ENCODE data around the gene PTPRM. TPM values are rescaled to one million over a fixed set of nuclear protein-coding genes. Genes with fewer than 3 reads are reported as not detected.

The PTPRM gene
- total RNA-seq, 1 donor, result 84.7 TPM

DNA sequence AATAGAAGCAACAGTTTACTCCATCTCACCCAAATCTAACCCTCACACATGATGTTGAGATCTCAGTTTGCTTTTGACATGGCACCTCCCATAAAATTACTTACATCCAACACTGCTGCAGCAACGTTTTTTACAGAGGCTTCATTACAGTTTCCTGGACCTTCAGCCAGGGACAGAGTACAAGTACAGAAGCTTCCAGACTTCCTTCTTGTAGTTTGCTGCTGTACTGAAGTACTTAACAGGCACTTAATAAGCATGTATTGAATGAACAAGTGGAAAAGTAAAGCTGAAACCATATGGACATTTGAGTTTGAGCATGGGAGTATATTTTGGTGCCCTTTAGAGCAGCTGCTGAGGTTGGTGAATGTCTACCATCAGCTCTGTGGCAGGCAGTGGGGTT, 514.2 kb downstream of the PTPRM start:
- peaks cover 5% of the 10 kb centered on the region for H3K4me1 ChIP-seq (ENCODE audit: insufficient read depth, low read length)
- H2AFZ ChIP-seq (ENCODE audit: low read length), result no peak overlapping the region
- TF ChIP-seq, protein P1, sequence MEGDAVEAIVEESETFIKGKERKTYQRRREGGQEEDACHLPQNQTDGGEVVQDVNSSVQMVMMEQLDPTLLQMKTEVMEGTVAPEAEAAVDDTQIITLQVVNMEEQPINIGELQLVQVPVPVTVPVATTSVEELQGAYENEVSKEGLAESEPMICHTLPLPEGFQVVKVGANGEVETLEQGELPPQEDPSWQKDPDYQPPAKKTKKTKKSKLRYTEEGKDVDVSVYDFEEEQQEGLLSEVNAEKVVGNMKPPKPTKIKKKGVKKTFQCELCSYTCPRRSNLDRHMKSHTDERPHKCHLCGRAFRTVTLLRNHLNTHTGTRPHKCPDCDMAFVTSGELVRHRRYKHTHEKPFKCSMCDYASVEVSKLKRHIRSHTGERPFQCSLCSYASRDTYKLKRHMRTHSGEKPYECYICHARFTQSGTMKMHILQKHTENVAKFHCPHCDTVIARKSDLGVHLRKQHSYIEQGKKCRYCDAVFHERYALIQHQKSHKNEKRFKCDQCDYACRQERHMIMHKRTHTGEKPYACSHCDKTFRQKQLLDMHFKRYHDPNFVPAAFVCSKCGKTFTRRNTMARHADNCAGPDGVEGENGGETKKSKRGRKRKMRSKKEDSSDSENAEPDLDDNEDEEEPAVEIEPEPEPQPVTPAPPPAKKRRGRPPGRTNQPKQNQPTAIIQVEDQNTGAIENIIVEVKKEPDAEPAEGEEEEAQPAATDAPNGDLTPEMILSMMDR (IDR thresholded peaks at IDR 0.05; ENCODE audit: extremely low read depth, low read depth, low read length), result no peak
- DNase-seq (ENCODE audit: insufficient read length, low spot score, missing footprints), result no peak
- H3K27me3 ChIP-seq (ENCODE audit: insufficient read depth, low read length), result no peaks in the 10 kb centered on the region
- H3K79me2 ChIP-seq (ENCODE audit: insufficient read depth, low read length), result no peaks in the 10 kb centered on the region
- no peak overlapping the region for H3K4me3 ChIP-seq (ENCODE audit: insufficient read depth, low read length)
- H4K20me1 ChIP-seq (ENCODE audit: insufficient read depth, low read length), result no peaks in the 10 kb centered on the region
- H3K9me3 ChIP-seq (ENCODE audit: low read depth, low read length), result no peaks in the 10 kb centered on the region
- no peak overlapping the region for H3K27ac ChIP-seq (ENCODE audit: low read depth, low read length)
- no peak overlapping the region for H3K4me2 ChIP-seq (ENCODE audit: insufficient read depth, low read length)
- no peaks in the 10 kb centered on the region for H3K36me3 ChIP-seq (ENCODE audit: insufficient read depth, low read length)

DNA sequence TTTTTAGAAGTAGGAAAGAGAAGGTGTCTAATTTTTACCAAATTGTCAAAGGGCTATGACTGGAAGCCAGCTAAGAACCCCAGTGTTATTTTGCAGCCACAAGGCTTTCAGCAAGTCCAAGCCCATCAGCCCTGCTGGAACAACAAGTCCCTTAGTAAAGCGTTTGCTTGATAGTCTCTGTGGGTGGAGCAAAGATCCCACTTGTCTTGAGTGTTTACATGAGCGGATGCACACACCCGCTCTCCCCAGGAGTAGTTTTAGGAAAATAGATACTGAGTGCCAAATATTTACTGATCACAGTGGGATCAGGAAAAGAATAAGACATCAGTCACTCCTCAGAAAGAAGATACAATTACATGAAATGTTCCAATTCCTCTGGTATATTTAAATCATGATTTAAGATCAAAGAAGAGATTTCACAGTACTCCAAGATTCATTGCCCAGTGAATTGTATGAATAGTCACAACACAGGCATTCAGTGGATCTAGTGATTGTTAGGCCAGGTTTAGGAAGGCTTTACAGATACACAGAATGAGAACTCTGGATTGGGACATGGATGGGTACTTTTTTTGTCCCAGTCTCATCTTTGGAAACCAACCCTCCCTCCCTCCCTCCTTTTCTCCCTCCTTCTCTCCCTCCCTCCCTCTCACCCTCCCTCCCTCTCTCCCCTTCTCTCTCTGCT, 514.9 kb downstream of the PTPRM start:
- TF ChIP-seq, protein P1 (IDR thresholded peaks at IDR 0.05; ENCODE audit: extremely low read depth, low read depth, low read length), result no peak
- no peak for DNase-seq (ENCODE audit: insufficient read length, low spot score, missing footprints)
- H4K20me1 ChIP-seq (ENCODE audit: insufficient read depth, low read length), result no peaks in the 10 kb centered on the region
- H3K9me3 ChIP-seq (ENCODE audit: low read depth, low read length), result no peaks in the 10 kb centered on the region
- H3K27ac ChIP-seq (ENCODE audit: low read depth, low read length), result no peak overlapping the region
- H3K27me3 ChIP-seq (ENCODE audit: insufficient read depth, low read length), result no peaks in the 10 kb centered on the region
- H3K4me1 ChIP-seq (ENCODE audit: insufficient read depth, low read length), result peaks cover 5% of the 10 kb centered on the region
- H3K4me3 ChIP-seq (ENCODE audit: insufficient read depth, low read length), result no peak overlapping the region
- H3K79me2 ChIP-seq (ENCODE audit: insufficient read depth, low read length), result no peaks in the 10 kb centered on the region
- no peaks in the 10 kb centered on the region for H3K36me3 ChIP-seq (ENCODE audit: insufficient read depth, low read length)
- no peak overlapping the region for H2AFZ ChIP-seq (ENCODE audit: low read length)
- H3K4me2 ChIP-seq (ENCODE audit: insufficient read depth, low read length), result no peak overlapping the region

DNA sequence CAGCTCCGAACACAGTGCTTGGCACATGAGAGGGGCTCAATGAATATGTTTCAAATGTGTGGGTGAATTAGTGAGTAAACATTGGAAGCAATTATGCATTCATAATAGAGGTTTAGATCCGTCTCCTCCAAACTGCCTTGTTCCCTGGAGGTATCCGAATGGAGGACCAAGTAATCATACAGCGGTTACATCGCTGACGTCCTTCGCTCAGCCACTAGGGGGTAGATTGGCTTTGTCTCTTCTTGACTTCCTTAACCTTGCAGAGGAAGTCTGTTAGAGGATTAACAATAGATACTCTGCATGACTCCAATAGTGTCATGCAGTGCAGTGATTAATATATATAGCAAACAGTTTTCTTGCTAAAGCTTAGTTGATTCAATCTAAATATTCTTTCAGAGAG, 517.0 kb downstream of the PTPRM start:
- H3K27me3 ChIP-seq (ENCODE audit: insufficient read depth, low read length), result no peaks in the 10 kb centered on the region
- no peak overlapping the region for H3K4me2 ChIP-seq (ENCODE audit: insufficient read depth, low read length)
- H3K4me3 ChIP-seq (ENCODE audit: insufficient read depth, low read length), result no peak overlapping the region
- H3K27ac ChIP-seq (ENCODE audit: low read depth, low read length), result no peak overlapping the region
- DNase-seq (ENCODE audit: insufficient read length, low spot score, missing footprints), result peak; percentile 42
- TF ChIP-seq, protein P1 (IDR thresholded peaks at IDR 0.05; ENCODE audit: extremely low read depth, low read depth, low read length), result peak; percentile 70
- no peaks in the 10 kb centered on the region for H4K20me1 ChIP-seq (ENCODE audit: insufficient read depth, low read length)
- H3K79me2 ChIP-seq (ENCODE audit: insufficient read depth, low read length), result no peaks in the 10 kb centered on the region
- peaks cover 5% of the 10 kb centered on the region for H3K4me1 ChIP-seq (ENCODE audit: insufficient read depth, low read length)
- no peak overlapping the region for H2AFZ ChIP-seq (ENCODE audit: low read length)
- no peaks in the 10 kb centered on the region for H3K9me3 ChIP-seq (ENCODE audit: low read depth, low read length)
- no peaks in the 10 kb centered on the region for H3K36me3 ChIP-seq (ENCODE audit: insufficient read depth, low read length)

DNA sequence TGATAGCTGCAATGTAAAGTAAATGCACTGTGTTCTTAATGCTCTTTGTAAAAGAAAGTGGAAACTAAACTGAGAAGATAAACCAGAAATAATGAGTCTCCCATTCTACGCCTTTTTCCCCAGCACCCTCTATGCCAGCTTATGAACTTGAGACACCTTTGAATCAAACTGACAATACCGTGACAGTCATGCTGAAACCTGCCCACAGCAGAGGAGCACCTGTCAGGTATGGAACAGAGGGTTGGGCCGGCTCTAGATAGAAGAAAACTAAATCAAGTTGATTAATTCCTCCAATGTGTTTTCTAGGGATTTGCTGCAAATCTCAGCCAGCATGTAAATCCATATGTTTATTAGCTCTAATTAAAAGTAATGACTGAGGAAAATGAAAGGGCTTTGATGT, 521.5 kb downstream of the PTPRM start:
- Histone ChIP-seq H3K27me3 (ENCODE audit: insufficient read depth, low read length) (no peaks in the 10 kb centered on the region), H3K36me3 (ENCODE audit: insufficient read depth, low read length) (no peaks in the 10 kb centered on the region), H3K4me2 (ENCODE audit: insufficient read depth, low read length) (no peak overlapping the region), H3K79me2 (ENCODE audit: insufficient read depth, low read length) (no peaks in the 10 kb centered on the region), H2AFZ (ENCODE audit: low read length) (no peak overlapping the region), H3K4me3 (ENCODE audit: insufficient read depth, low read length) (no peak overlapping the region), H3K27ac (ENCODE audit: low read depth, low read length) (no peak overlapping the region), H3K4me1 (ENCODE audit: insufficient read depth, low read length) (peaks cover 5% of the 10 kb centered on the region), H4K20me1 (ENCODE audit: insufficient read depth, low read length) (no peaks in the 10 kb centered on the region), H3K9me3 (ENCODE audit: low read depth, low read length) (no peaks in the 10 kb centered on the region)
- DNase-seq (ENCODE audit: insufficient read length, low spot score, missing footprints), result no peak
- TF ChIP-seq, protein P1 (IDR thresholded peaks at IDR 0.05; ENCODE audit: extremely low read depth, low read depth, low read length), result no peak

All from osteoblast (primary cell).